ENCODE measurements around the gene PAK6. TPM values are rescaled to one million over a fixed set of nuclear protein-coding genes. Genes with fewer than 3 reads are reported as not detected.

The PAK6 gene
- polyA plus RNA-seq, 12 donors = 0.15 to 8.2 (median 0.51) TPM; not detected in 2

Other genes with a start within 250 kb of the PAK6 start
- gene SRP14, start 199.9 kb upstream of the PAK6 start, polyA plus RNA-seq (ENCODE audit: insufficient read length in 12 of 12) = 100 to 1,000 TPM in 11 of 12 donors, not detected in 1; 296 to 625 (median 340) TPM
- 10 to 100 TPM in 9 of 12 donors, 1 to 10 TPM in 2, not detected in 1; 8.9 to 19.7 (median 11.9) TPM for gene BMF, start 130.2 kb upstream of the PAK6 start, polyA plus RNA-seq (ENCODE audit: insufficient read length in 12 of 12)
- 10 to 100 TPM in 10 of 12 donors, 1 to 10 TPM in 1, not detected in 1; 7.8 to 27.8 (median 16.0) TPM for gene BUB1B, start 78.0 kb upstream of the PAK6 start, polyA plus RNA-seq (ENCODE audit: insufficient read length in 12 of 12)
- gene ANKRD63, start 44.0 kb downstream of the PAK6 start, polyA plus RNA-seq (ENCODE audit: insufficient read length in 12 of 12) = under 1 TPM in 3 of 12 donors, not detected in 9; 0.14 to 0.45 (median 0.36) TPM
- gene PLCB2, start 68.9 kb downstream of the PAK6 start, polyA plus RNA-seq (ENCODE audit: insufficient read length in 12 of 12) = 10 to 100 TPM in 2 of 12 donors, 1 to 10 TPM in 9, not detected in 1; 5.2 to 36.6 (median 7.5) TPM
- gene INAFM2, start 84.6 kb downstream of the PAK6 start, polyA plus RNA-seq (ENCODE audit: insufficient read length in 12 of 12) = 10 to 100 TPM in 10 of 12 donors, 1 to 10 TPM in 1, not detected in 1; 9.2 to 17.8 (median 13.6) TPM
- 100 to 1,000 TPM in 1 of 12 donors, 10 to 100 TPM in 10, 1 to 10 TPM in 1; 7.4 to 119 (median 19.4) TPM for gene CCDC9B, start 101.9 kb downstream of the PAK6 start, polyA plus RNA-seq (ENCODE audit: insufficient read length in 12 of 12)
- gene PHGR1, start 112.0 kb downstream of the PAK6 start, polyA plus RNA-seq (ENCODE audit: insufficient read length in 12 of 12) = 100 to 1,000 TPM in 1 of 12 donors, under 1 TPM in 1, not detected in 10; 0.66 to 310 TPM
- 1 to 10 TPM in 6 of 12 donors, under 1 TPM in 4, not detected in 2; 0.27 to 2.7 (median 1.1) TPM for gene DISP2, start 119.2 kb downstream of the PAK6 start, polyA plus RNA-seq (ENCODE audit: insufficient read length in 12 of 12)
- gene KNSTRN, start 143.7 kb downstream of the PAK6 start, polyA plus RNA-seq (ENCODE audit: insufficient read length in 12 of 12) = 10 to 100 TPM in 11 of 12 donors, not detected in 1; 14.1 to 25.8 (median 19.8) TPM
- 10 to 100 TPM in 11 of 12 donors, not detected in 1; 43.8 to 68.7 (median 52.2) TPM for gene IVD, start 166.7 kb downstream of the PAK6 start, polyA plus RNA-seq (ENCODE audit: insufficient read length in 12 of 12)
- 10 to 100 TPM in 11 of 12 donors, not detected in 1; 14.7 to 30.8 (median 20.5) TPM for gene BAHD1, start 201.9 kb downstream of the PAK6 start, polyA plus RNA-seq (ENCODE audit: insufficient read length in 12 of 12)
- 10 to 100 TPM in 11 of 12 donors, not detected in 1; 29.3 to 44.7 (median 34.1) TPM for gene CHST14, start 231.9 kb downstream of the PAK6 start, polyA plus RNA-seq (ENCODE audit: insufficient read length in 12 of 12)

All from muscle of arm (tissue), 12 donors.